ENCODE data around the gene SGSM1.
"Not testable (repeated sequence)": the region's sequence is repeated elsewhere in the genome, so short reads cannot be mapped to it uniquely, and the experiment has no call there.

Gene SGSM1

DNA sequence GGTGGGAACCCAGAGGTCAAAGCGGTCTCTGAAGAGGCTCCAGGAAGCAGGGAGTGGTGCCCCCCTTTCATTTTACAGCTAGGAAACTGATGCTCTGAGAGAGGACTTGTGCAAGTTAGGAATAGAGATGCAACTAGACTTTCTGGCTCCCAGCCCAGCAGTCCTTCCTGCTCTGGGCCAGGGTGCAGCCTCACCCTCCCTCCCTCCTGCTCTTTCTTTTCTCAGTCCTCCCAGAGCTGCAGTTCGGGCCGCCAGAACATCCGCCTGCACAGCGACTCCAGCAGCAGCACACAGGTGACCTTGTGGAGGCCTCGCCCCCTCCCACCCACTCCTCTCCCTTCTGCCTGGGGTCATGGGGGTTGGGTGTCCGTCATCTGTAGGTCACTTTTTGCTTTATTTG is 89.0 kb downstream of the SGSM1 start:
- peak; percentile 9 for DNase-seq (ENCODE audit: low read depth)

DNA sequence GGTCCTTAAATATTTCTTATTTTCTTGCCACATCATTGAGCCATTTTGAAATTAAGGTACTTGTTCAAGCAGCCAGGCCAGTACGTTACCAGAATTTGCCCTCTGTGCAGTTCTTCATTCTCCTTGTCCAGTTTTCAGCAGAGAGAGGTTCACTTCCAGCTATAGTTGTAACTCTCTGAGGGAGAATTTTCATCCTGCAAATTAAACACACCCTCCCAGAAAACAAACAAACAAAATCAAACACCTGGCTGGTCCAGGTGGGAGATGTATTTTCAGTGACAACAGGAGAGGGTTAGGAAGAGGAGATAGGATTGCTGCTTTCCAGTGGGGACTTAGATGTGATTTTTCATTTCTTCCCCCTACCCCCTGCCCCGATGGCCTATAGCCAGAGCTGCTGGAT is 95.4 kb downstream of the SGSM1 start:
- DNase-seq (ENCODE audit: low read depth), result no peak

DNA sequence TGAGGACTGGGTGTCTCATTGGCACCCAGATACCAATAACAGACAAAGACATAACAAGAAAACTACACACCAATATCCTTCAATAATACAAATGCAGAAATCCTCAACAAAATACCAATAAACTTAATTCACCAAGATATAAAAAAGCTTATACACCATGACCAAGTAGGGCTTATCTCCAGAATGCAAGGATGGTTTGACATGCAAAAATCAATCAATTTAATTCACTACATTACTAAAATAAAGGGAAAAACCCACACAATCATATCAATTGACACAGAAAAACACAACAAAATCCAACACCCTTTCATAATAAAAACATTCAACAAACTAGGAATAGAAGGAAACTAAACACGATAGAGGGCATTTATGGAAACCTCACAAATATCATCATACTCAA is 99.9 kb downstream of the SGSM1 start:
- no peak for DNase-seq (ENCODE audit: low read depth)

DNA sequence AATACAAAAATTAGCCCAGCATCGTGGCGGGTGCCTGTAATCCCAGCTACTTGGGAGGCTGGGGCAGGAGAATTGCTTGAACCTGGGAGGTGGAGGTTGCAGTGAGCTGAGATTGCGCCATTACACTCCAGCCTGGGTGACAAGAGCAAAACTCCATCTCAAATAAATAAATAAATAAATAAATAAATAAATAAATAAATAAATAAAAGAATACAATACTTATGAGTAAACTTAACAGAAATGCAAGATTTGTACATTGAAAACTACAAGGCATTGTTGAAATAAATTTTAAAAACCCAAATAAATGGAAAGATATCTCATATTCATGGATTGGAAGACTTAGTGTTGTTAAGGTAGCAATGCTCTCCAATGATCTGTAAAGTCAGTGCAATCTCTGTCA is 101.1 kb downstream of the SGSM1 start:
- not testable (repeated sequence) for DNase-seq (ENCODE audit: low read depth)

DNA sequence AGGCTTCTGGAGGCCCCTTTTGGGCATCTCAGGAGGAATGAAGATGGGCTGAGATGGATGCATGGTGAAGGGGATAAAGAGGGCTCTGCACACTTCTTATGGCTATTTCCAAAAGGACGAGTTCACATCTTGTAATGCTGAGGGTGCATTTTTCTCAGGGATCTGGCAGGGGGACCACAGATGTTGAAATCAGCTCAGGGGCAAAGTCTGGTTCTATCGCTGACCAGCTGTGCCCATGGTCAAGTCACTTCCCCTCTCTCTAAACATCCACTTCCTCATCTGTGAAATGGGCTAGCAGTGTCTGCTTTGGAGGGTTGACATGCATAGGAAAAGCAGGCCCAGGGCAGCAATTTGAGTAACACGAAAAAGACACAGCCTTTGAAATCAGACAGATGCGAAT is 114.0 kb downstream of the SGSM1 start:
- no peak for DNase-seq (ENCODE audit: low read depth)

DNA sequence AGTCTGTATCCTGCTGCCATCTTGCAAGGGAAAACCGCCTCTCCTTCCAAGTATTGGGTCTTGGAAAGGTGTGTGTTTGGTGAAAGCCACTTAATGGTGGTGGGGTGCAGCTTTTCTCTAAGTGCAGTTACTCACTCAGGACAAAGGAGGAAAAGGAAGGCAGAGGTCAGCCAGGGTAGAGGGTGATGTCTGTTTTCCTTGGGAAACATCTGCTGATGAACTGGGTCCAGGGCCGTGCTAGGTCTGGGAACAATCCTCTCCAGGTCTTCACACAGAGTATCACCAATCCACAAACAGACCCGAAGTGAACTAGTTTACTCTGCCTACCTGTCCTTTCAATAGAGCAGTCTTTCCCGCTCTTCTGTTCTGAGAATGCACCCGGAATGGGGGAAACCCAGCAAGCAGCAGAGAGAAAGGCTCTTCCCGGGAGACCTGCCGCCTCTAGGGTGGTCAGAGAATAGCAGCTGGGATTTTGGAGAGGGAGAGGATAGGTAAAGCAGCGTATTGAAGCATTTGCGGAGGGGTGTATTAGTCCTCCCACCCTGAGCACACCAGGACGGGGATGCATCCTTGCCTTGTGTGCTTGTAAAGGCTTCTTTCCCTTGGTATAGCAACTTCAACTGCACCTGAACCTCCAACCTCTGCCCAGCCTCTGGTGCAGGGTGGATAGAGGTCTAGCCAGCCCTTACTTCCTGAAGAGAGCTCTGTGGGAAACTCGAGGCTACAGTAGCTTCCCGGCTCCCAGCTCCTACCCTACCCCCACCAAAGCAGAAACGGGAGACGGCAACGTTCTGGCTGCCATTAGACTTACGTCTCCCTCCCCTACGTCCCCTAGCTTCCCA is 119.8 kb downstream of the SGSM1 start:
- no peak for DNase-seq (ENCODE audit: low read depth)

DNA sequence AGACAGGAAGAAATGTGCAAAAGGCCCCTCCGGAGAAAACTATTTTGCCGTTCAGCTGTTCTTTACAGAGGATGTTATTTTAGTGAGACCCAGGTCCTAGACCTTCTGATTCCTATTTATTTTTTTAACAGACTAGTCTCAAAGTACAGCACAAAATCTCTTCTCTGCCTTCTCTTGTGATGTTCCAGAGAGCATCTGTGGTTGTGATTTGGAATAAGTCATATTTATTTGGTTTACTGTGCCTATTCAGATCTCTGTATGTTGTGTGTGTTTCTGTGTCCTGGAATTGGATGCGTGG is 120.4 kb downstream of the SGSM1 start:
- DNase-seq (ENCODE audit: low read depth), result no peak

DNA sequence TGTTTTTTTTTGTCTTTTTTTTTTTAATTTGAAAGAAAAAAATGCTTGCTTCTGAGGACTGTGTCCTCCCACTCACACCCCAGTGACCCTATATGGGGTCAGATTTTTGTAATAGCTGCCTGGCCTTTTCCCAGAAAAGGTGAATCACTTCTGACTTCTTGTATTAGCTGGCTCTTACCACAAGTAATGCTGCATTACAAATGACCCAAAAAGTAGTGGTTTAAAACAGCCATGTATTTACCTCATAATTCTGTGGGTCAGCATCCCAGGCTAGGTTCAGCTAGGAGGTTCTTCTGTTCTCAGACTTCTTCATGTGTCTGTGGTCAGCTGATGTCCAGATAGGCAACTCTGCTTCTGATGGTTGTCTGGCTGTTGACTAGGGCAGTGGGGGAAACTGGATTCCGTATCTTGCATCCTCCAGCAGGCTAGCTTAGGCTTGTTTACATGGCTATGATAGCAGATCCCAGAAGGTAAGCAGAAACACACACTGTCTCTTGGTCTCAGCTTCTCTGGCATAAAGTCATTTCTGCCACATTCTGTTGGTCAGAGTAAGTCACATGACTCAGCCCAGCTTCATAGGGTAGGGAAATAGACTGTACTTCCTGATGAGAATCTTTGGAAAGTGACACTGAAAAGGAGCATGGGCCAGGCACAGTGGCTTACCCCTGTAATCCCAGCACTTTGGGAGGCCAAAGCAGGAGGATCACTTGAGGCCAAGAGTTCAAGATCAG is 121.0 kb downstream of the SGSM1 start:
- no peak for DNase-seq (ENCODE audit: low read depth)

DNA sequence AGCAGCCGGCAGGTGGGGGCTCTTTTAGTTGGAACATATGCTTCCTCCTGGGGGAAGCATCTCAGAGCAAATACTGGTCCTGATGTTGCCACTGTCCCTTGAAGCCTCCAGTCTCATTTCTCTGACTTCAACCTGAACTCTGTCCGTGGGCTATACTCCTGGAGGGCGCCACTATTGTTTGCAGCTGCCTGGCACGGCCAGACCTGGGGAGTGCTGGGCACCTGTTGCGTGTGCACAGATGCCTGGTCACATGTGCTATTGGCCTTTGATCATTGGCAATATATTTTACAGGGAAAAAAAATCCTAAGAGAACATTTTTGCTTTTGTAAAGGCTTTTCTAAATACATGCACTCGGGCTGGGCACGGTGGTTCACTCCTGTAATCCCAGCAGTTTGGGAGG is 122.3 kb downstream of the SGSM1 start:
- no peak for DNase-seq (ENCODE audit: low read depth)

DNA sequence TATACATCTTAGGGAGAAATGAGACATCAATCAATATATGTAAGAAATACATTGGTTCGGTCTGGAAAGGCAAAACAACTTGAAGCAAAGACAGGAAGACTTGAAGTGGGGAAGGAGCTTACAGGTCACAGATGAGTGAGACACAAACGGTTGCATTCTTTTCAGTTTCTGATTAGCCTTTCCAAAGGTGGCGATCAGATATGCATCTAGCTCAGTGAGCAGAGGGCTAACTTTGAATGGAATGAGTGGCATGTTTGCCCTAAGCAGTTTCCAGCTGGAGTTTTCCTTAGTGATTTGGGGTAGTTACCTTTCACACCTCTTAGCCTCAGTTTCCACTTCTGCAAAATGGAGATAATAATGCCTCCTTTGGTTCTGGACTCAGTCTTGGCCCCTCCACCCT is 124.7 kb downstream of the SGSM1 start:
- DNase-seq (ENCODE audit: low read depth), result no peak

DNA sequence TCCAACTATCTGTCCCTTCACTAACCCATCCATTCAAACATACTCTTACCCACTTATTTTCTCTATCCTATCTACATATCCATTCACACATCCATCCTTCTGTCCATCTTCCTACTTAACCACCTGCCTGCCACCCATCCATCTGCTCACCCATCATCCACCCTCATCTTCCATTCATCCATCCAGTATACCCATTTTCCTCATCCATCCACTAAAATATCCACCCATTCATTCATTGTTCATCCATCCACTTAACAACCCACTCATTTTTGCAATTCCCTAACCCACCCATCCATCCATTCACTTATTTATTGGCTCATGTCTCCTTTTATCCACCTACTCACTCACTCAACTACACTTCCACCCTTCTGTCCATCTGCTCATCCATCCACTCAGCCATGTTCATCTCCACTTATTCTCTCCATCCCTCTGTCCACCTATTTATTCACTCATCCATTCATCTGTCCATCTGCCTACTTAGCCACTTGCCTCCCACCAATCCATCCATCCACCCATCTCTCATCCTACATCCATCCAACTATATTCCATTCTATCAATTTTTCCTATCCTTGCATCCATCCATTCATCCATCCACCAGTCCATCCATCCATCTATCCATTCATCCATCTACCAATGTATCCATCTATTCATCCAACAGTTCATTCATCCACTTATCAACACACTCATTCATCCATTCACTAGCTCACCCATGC is 129.9 kb downstream of the SGSM1 start:
- DNase-seq (ENCODE audit: low read depth), result no peak

DNA sequence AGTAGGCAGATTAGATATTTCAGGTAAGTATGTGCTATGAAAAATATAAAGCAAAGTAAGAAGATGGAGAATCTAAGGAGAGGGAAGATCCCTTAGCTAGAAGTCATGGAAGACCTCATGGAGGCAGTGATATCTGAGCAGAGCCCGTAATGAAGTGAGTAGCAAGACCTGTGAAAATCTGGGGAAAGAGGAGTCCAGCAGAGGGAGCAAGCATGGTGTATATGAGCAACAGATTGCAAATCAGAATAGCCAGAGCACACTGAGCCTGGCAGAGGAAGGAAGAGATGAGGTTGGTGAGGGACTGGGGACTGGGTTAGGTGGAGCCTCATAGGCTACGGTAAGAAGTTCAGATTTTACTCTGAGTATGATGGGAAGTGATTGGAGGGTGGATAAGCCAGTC is 131.1 kb downstream of the SGSM1 start:
- DNase-seq (ENCODE audit: low read depth), result no peak

DNA sequence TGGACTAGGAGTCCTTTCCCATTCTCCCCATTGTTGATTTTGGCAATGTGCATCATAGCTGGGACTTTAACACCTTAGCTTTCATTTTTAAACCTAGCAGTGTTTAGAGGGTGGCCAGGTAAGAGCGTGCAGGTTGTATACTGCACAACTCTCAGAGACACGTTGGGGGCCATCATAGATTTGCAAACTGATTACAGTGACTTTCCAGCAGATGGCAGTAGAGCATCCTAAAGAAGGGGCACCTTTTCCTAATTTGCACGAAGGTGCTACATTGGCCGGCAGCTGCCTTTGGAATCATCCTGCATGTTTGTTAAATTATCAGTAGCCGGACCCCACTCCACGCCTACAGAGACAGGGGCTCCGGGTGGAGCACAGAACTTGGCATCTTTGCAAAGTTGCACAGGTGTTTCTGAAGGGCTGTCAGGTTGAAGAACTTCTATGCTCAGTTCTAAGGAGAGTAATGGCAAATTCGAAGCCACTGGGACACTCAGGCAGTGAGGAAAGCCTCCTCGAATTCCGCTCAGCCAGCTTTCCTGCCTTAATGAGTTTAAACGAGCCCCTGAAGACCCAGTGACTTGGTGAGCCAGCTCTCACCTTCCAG is 132.8 kb downstream of the SGSM1 start:
- no peak for DNase-seq (ENCODE audit: low read depth)

DNA sequence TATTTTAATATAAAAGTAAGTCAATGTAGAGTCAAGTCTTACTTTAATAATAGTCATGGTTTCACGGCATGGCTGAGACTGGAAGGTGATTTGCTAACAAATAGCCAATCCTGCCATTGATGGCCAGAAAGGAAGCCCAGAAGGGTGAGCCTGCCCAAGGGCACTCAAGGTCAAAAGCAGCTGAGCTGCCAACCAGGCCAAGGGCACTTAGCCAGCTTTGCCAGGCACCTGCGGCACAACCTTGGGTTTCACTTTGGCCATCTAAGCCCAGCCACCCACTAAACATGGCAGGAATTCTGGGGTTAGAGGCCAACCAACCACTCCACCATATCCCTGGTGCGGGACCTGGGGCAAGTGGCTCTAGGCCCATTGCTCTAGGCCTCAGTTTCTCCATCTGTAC is 136.3 kb downstream of the SGSM1 start:
- no peak for DNase-seq (ENCODE audit: low read depth)

DNA sequence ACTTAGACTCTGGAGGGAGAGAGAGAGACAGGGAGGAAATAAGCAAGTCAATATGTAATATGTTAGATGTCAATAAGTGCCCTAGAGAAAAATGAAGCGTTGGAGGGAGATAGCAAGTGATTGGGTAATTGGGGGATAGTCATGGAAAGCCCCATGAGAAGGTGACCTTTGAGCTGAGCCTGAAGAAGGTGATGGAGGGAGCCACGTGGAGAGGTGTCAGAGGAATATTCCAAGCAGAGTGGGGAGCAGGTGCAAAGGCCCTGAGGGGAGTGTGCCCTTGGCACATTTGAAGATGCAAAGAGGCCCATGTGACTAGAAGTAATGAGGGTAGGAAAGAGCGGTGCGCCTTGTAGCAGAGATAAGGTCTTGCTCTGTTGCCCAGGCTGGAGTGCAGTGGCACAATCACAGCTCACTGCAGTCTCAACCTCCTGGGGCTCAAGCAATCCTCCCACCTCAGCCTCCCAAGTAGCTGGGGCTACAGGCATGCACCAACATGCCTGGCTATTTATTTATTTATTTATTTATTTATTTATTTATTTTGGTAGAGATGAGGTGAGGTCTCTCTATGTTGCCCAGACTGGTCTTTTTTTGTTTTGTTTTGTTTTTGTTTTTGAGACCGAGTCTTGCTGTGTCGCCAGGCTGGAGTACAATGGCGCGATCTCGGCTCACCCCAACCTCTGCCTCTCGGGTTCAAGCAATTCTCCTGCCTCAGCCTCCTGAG is 138.4 kb downstream of the SGSM1 start:
- no peak for DNase-seq (ENCODE audit: low read depth)

DNA sequence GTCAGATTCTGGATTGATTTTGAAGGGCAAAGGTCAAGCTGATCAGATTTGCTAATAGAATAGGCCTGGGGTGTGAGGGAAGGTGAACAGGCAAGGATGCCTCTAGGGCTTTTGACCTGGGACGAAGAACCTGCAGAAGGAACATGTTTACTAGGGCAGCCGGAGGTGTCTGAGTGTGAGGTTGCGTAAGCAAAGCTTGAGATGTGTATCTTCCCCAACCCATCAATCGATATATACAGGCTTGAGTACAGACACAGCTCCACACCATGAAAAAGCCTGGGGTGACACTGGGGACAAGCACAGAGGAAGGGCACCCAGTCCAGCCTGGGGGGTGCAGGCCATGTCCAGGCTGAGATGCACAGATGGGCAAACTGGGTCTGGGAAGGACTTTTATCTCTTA is 139.4 kb downstream of the SGSM1 start:
- DNase-seq (ENCODE audit: low read depth), result no peak

DNA sequence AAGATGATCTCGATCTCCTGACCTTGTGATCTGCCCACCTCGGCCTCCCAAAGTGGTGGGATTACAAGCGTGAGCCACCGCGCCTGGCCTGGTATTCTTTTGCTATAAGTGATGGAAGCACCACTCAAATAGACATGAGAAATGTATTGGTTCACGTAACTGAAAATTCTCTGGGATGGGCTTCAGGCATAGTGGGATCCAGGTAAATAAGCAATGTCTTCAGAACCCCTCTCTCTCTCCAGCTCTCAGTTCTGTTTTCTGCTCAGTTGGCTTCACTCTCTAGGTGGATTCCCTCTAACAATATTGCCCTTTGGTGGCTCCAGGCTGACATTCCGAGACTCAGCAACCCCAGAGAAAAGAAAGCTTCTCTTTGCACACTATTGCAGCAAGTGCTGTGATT is 141.4 kb downstream of the SGSM1 start:
- DNase-seq (ENCODE audit: low read depth), result no peak

DNA sequence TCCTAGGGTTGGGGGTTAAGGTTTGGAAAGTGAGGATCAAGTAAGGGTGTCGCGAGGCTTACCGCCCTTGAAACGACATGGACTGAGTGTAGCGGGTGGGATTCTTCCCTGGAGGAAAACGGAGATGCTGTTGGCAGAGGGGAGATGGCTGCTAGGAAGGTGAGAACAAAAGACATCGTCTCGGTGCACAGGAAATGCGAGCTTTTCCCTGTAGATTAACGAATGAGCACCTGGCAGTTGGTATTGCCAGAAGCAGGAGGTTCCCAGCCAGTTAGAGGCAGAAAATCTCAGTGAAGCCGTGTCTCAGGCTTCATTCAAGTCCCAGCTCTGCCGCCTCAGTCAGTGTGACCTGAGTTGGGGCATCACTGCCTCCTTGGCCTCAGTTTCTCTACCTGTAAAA is 141.9 kb downstream of the SGSM1 start:
- no peak for DNase-seq (ENCODE audit: low read depth)

DNA sequence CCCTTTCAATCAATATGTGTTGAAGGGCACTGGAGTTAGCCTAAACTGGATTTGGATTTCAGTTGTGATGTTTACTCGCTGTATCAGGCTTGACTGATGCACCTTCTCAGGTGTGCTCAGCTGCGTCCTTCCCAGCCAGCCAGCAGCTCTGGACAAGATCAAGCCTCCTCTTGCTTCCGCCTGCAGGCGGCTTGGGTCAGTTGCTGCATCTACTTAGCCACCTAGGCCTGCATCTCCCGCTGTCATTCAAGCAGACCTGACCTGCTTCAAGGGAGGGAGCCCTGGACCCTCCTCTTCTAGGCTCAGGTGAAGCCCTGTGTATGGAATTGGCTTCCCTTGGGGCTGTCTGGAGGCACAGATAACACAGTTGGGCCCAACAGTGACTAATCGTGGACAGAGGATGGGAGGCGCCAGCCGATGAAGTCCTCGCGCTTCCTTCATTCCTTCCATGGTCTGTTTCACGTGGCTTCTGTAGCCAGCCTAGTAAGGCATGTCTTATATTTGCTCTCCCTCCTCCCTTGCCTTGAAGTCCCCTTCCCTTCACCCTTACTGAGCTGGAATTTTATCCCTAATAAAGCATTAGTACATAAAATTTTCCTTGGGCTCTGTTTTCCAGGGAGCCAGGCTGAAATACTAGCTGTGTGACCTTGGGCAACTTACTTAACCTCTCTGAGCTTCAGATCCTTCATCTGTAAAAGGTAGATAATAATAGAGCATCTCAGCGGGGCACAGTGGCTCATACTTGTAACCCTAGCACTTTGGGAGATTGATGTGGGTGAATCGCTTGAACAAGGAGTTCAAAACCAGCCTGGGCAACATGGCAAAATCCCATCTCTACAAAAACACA is 142.6 kb downstream of the SGSM1 start:
- DNase-seq (ENCODE audit: low read depth), result no peak

DNA sequence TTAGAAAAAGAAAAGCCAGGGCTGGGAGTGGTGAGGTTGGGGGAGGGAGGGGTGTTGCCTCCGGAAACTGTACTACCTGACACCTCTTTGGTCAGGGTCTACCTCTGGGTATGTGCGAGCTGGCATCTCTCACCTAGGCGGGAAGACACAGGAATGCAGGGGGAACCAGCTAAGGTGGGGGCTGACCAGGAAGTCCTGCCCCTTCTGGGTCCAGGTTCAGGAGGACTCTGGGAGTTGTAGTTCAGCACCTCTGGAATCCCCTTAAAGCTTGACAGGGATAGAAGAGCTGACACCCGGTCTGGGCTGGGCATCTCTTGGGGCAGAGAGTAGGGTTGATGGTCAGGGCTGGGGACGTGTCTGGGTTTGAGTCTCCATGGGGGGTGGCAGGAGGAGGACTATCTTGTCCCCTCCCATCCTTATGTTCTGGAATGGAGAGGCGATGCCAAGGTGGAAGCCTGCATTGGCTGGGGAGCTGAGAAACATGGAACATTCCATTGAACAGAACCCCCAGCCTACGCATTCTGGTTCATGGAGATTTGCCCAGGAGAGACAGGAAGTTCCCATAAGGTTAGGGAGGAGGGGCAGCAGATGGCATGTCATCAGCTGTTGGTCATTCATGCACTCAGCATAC is 144.4 kb downstream of the SGSM1 start:
- no peak for DNase-seq (ENCODE audit: low read depth)
